HAP-1 (cell line): ENCODE measurements around the gene ABCC1.
"Not testable (repeated sequence)": the region's sequence is repeated elsewhere in the genome, so short reads cannot be mapped to it uniquely, and the experiment has no call there.

Experiments used
- DNase-seq, 2 experiments: peaks; one replicate each; pipeline ENCODE4 v3.0.0-alpha.2; 2016 to 2020; ENCODE audit warnings: low spot score in 2 of 2
- H3K27me3 ChIP-seq: fragments of 250-450 bp; sonication (Bioruptor Pico); 2 replicates; pipeline ENCODE4 v1.5.1; 2020; ENCODE audit warnings: low read depth, mild to moderate bottlenecking, moderate library complexity
- H3K36me3 ChIP-seq: fragments of 250-450 bp; sonication (Bioruptor Pico); replicated peaks from 2 replicates; pipeline ENCODE4 v1.5.1; 2020; ENCODE audit warnings: mild to moderate bottlenecking
- H3K4me1 ChIP-seq: fragments of 250-450 bp; sonication (Bioruptor Pico); 2 replicates; pipeline ENCODE4 v1.5.1; 2020; ENCODE audit warnings: mild to moderate bottlenecking
- H3K4me3 ChIP-seq: fragments of 250-450 bp; sonication (Bioruptor Pico); 2 replicates; pipeline ENCODE4 v1.5.1; 2020; ENCODE audit warnings: mild to moderate bottlenecking, moderate library complexity
- H3K9me3 ChIP-seq: fragments of 250-450 bp; sonication (Bioruptor Pico); 2 replicates; pipeline ENCODE4 v1.5.1; 2020; ENCODE audit warnings: mild to moderate bottlenecking, moderate library complexity
- in situ Hi-C: fragments of 300-500 bp; cut with MboI; formaldehyde crosslinking; loops from 3 replicates; pipeline ENCODE4 v1.14.3; 2020; ENCODE audit warnings: low sequenced_read_pairs, inconsistent platforms, mixed read lengths

Gene ABCC1

DNA sequence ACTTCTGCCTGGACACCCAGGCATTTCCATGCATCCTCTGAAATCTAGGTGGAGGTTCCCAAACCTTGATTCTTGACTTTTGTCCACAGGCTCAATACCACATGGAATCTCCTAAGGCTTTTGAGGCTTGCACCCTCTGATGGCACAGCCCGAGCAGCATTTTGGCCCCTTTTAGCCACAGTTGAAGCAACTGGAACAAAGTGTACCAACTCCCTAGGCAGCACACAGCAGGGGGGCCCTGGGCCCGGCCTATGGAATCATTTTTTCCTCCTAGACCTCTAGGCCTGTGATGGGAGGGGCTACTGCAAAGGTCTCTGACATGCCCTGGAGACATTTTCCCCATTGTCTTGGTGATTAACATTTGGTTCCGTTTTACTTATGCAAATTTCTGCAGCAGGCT lies 32.0 kb downstream of the ABCC1 start:
- no peaks in the 10 kb centered on the region for H3K27me3 ChIP-seq
- H3K4me3 ChIP-seq, result no peak overlapping the region
- peaks cover 16% of the 10 kb centered on the region; the same call in 1 of the 2 replicates for H3K36me3 ChIP-seq
- in situ Hi-C loops, result no loop called here
- H3K9me3 ChIP-seq, result peaks cover 41% of the 10 kb centered on the region
- no peak for DNase-seq
- no peaks in the 10 kb centered on the region for H3K4me1 ChIP-seq

DNA sequence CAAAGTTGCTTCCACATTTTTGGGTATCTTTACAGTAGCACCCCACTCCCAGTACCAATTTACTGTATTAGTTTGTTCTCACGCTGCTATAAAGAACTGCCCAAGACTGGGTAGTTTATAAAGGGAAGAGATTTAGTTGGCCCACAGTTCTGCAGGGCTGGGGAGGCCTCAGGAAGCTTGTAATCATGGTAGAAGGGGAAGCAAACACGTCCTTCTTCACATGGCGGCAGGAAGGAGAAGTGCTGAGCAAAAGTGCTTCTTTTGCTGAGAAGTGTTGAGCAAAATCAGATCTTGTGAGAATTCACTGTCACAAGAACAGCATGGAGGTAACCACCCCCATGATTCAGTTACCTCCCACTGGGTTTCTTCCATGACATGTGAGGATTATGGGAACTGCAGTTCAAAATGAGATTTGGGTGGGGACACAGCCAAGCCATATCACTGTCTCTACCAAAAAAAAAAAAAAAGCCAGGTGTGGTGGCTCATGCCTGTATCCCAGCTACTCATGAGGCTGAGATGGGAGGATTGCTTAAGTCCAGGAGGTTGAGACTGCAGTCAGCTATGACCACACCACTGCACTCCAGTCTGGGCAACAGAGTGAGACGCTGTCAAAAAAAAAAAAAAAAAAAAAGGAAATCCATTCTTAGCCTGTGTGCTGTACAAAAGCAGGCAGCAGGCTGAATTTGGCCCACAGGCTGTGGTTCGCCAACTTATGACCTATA lies 32.9 kb downstream of the ABCC1 start:
- H3K27me3 ChIP-seq, DNase-seq, H3K4me3 ChIP-seq, H3K4me1 ChIP-seq, in situ Hi-C loops: not testable (repeated sequence)
- Histone ChIP-seq H3K9me3 (peaks cover 36% of the 10 kb centered on the region), H3K36me3 (peaks cover 16% of the 10 kb centered on the region; the same call in 1 of the 2 replicates)

DNA sequence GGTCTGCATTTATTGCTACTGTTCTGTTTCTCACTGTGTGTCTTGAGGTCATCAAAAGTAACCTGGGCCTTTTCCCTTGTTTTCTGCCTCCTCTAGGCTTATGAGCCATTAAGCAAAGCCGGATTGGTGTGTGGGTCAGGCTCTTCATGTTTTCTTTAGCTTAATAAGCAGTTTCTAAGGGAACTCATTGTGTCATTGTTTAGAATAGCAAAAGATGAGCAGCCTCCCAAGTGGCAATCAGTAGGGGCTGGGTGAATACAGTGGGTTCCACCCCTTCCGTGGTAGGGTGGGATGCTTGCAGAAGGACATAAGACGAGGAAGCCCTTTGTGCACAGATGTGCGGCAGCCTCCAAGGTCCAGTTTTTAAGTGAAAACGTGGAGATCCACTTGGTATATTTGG lies 34.5 kb downstream of the ABCC1 start:
- peak in 1 of 2 experiments; percentile 18 for DNase-seq
- in situ Hi-C loops, result no loop called here

DNA sequence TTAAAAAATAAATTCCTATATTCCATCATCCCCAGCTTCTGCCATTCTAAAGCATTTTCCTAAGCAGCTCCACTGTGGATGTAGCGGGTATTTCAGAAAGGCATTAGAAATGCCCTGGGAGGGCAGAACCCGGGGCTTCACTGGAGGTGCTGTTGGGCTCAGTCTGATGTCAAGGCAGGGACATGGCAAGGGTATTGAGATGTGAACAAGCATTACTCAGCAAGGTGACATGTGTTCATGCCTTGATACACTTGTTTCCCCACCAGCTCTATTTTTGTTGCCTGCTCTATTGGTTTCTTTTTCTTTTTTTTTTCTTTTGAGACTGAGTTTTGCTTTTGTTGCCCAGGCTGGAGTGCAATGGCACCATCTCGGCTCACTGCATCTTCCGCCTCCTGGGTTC lies 35.7 kb downstream of the ABCC1 start:
- Histone ChIP-seq H3K36me3 (peaks cover 7% of the 10 kb centered on the region; the same call in 1 of the 2 replicates), H3K27me3 (no peaks in the 10 kb centered on the region), H3K9me3 (peaks cover 21% of the 10 kb centered on the region), H3K4me1 (no peaks in the 10 kb centered on the region), H3K4me3 (no peak overlapping the region)
- no peak for DNase-seq
- in situ Hi-C loops, result no loop called here

More for the DNA sequence above, 34.5 kb downstream of the ABCC1 start:
- Histone ChIP-seq H3K36me3 (peaks cover 7% of the 10 kb centered on the region; the same call in 1 of the 2 replicates), H3K27me3 (no peaks in the 10 kb centered on the region), H3K4me1 (no peaks in the 10 kb centered on the region), H3K4me3 (no peak overlapping the region), H3K9me3 (peaks cover 26% of the 10 kb centered on the region)

DNA sequence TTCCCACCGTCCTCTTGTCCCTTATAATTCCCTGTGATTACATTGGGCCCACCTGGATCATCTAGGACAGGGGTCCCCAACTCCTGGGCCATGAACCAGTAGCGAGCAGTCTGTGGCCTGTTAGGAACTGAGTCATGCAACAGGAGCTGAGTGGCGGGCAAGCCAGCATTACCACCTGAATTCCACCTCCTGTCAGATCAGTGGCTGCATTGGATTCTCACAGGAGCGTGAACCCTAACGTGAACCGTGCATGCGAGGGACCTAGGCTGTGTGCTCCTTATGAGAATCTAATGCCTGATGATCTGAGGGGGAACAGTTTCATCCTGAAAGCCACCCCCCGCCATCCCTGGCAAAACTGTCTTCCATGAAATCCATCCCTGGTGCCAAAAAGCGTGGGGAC lies 36.8 kb downstream of the ABCC1 start:
- Histone ChIP-seq H3K9me3 (peaks cover 11% of the 10 kb centered on the region), H3K36me3 (peaks cover 7% of the 10 kb centered on the region; the same call in 1 of the 2 replicates), H3K27me3 (no peaks in the 10 kb centered on the region), H3K4me1 (no peaks in the 10 kb centered on the region), H3K4me3 (no peak overlapping the region)
- in situ Hi-C loops, result no loop called here
- DNase-seq, result no peak

DNA sequence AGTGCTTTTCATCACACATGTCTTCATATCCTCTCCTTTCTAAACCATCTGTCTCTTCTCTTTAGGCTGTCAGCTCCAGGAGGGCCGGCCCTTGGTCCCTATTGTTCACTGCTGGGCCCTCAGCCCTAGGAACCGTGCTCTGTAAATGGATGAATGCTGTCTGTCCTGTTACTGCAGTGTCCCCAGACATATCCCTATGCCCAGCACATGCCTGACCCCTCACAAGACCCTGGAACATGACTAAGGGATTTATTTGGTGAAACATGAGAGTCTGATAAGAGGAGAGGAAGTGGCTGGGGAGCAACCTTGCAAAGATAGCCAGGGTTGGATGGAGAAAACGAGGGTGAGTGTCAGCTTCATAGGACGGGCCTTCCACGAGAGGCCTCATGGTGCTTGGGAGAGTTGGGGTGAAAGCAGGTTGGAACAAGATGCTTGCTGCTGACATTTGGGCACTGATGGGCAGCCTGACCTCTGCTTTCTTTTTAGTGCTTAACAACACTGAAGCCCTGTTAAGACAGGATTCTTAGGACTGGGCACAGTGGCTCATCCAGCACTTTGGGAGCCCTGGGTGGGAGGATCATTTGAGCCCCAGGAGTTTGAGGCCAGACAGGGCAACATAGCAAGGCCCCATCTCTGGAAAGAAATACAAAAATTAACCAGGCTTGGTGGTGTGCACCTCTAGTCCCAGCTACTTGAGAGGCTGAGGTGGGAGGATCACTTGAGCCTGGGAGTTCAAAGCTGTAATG lies 39.0 kb downstream of the ABCC1 start:
- no peaks in the 10 kb centered on the region for H3K4me1 ChIP-seq
- H3K27me3 ChIP-seq, result no peaks in the 10 kb centered on the region
- in situ Hi-C loops, result no loop called here
- no peak for DNase-seq
- H3K4me3 ChIP-seq, result no peak overlapping the region
- no peaks in the 10 kb centered on the region for H3K9me3 ChIP-seq
- no peaks in the 10 kb centered on the region for H3K36me3 ChIP-seq

DNA sequence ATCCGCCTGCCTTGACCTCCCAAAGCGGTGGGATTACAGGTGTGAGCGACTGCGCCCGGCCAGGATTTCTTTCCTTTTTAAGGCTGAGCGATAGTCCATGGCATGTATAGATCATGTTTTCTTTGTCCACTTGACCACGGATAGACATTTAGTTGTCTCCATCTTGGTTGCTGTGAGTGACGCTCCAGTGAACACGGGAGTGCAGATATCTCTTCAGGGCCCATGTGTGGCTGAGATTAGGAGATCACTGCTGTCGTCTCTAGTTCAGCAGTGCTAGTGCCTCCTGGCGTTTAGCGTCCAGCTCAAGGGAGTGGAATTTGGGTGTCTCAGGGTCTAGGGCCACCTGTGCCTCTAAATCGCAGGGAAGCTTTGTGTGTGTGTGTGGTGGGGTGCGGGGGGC lies 41.5 kb downstream of the ABCC1 start:
- no peaks in the 10 kb centered on the region for H3K9me3 ChIP-seq
- no peak for DNase-seq
- no peaks in the 10 kb centered on the region; the same call in 1 of the 2 replicates for H3K36me3 ChIP-seq
- no peaks in the 10 kb centered on the region for H3K27me3 ChIP-seq
- H3K4me1 ChIP-seq, result no peaks in the 10 kb centered on the region
- no peak overlapping the region for H3K4me3 ChIP-seq
- in situ Hi-C loops, result no loop called here

DNA sequence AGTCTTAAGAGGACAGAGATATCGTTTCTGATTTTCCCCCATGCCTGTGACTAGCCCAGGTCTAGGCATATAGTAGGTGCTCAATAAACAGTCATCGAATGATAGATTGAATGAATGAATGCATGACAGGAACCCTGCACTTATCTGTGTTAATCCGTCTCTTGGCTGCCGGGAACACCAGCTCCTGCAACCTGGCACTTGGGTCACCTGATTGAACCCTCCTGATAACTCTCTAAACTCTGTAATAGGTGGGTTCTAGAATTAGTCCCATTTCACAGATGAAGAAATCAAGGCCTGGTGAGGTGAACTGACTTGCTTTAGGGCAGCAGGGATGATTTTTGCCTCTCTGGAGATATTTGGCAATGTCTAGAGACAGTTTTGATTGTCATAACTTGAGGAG lies 43.7 kb downstream of the ABCC1 start:
- in situ Hi-C loops, result no loop called here

DNA sequence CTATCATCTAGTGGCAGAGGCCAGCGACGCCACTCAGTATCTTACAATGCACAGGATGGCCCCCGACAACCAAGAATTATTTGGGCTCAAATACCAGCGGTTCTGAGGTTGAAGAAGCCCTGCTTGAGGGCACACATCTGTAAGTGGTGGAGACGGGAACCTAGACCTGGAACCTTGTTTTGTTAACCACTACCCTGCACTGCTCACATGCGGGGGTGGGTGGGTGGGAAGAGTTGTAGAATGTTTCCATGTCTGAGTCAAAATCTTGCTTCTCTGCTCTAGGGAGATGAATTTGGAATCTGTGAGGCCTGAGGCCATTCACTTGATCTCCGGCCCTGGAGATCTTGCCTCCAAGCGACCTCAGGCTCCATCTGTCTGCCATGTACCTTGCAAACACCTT lies 44.1 kb downstream of the ABCC1 start:
- no peak for DNase-seq
- in situ Hi-C loops, result no loop called here
- Histone ChIP-seq H3K4me1 (no peaks in the 10 kb centered on the region), H3K36me3 (no peaks in the 10 kb centered on the region; the same call in 1 of the 2 replicates), H3K9me3 (no peaks in the 10 kb centered on the region), H3K27me3 (no peaks in the 10 kb centered on the region), H3K4me3 (no peak overlapping the region)

More for the DNA sequence above, 43.7 kb downstream of the ABCC1 start:
- H3K27me3 ChIP-seq, result no peaks in the 10 kb centered on the region
- no peaks in the 10 kb centered on the region for H3K9me3 ChIP-seq
- no peak for DNase-seq
- no peak overlapping the region for H3K4me3 ChIP-seq
- H3K4me1 ChIP-seq, result no peaks in the 10 kb centered on the region
- no peaks in the 10 kb centered on the region; the same call in 1 of the 2 replicates for H3K36me3 ChIP-seq

DNA sequence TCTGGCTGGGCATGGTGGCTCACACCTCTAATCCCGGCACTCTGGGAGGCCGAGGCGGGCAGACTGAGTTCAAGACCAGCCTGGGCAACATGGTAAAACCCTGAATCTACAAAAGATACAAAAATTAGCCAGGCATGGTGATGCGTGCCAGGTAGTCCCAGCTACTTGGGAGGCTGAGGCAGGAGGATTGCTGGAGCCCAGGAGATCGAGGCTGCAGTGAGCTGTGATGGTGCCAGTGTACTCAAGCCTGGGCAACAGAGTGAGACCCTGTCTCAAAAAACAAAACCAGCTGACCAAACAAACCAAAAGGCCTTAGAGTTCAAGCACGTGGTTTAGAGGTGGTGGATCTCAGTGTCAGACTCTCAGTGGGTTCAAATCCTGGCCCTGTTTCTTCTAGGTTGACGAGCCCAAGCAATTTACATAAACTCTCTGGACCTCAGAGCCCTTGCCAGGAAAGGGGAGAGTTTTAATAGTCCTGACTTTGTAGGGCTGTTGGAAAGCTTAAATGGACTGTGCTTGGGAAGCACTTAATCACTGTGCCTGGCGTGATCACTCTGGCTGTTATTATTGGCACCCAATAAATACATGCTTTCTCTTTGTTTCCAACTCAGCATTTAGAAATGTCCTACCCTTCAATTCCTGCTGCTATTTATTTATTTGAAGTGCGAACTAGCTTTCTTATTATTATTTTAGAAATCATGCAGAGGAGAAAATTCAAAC lies 44.7 kb downstream of the ABCC1 start:
- DNase-seq, result no peak
- Histone ChIP-seq H3K36me3 (no peaks in the 10 kb centered on the region; the same call in 1 of the 2 replicates), H3K4me3 (no peak overlapping the region), H3K9me3 (no peaks in the 10 kb centered on the region), H3K4me1 (no peaks in the 10 kb centered on the region), H3K27me3 (no peaks in the 10 kb centered on the region)
- in situ Hi-C loops, result no loop called here

DNA sequence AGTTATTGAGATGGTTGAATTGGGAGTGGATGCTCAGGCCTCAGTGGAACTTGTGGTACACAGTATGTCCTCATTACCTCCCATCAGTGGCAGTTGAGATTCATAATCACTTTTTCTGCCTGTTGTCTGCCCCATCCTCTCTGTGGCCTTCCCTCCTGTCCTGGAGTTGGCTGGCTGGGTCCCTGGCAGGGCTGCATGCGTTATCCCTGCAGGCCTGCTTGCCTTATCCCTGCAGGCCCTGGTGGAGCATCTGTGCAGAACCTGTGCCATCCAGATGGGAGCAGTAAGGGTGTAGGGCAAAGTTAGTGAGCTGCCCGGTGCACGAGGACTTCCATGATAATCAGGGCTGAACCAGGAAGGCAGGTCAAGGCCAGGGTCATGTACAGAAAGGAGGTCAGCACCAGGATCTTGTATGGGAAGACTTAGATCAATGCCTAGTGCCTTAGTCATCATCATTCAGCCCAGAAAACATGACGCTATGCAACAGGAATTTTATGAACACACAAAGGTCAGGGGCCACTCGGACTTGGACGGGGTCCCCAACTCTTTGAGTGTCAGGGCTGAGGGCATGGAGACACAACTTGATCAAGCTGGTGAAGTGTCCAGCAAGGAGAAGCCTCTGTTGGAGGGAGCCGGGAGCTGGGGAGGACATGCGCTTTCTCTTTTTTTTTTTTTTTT lies 47.2 kb downstream of the ABCC1 start:
- DNase-seq, result no peak
- Histone ChIP-seq H3K36me3 (no peaks in the 10 kb centered on the region; the same call in 1 of the 2 replicates), H3K4me1 (no peaks in the 10 kb centered on the region), H3K4me3 (no peak overlapping the region), H3K27me3 (no peaks in the 10 kb centered on the region), H3K9me3 (no peaks in the 10 kb centered on the region)
- in situ Hi-C loops, result no loop called here

DNA sequence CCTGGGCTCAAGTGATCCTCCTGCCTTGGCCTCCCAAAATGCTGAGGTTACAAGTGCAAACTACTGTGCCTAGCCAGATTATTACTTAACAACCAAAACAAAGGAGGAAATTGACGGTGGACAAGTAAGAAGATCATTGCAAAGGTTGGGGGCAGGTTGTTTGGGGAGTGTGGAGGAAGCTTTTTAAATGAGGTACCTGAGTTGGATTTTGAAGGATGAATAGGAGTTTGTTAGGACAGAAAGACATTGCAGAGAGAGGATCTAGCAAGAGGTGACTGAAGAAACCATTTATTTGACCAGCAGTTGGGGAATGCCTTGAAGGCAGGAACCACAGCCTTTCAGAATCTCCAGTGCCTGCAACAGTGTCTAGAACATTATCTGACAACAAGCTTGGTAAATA lies 51.3 kb downstream of the ABCC1 start:
- Histone ChIP-seq H3K27me3 (no peaks in the 10 kb centered on the region), H3K36me3 (no peaks in the 10 kb centered on the region), H3K4me1 (no peaks in the 10 kb centered on the region), H3K4me3 (no peak overlapping the region), H3K9me3 (no peaks in the 10 kb centered on the region)
- in situ Hi-C loops, result no loop called here
- no peak for DNase-seq

DNA sequence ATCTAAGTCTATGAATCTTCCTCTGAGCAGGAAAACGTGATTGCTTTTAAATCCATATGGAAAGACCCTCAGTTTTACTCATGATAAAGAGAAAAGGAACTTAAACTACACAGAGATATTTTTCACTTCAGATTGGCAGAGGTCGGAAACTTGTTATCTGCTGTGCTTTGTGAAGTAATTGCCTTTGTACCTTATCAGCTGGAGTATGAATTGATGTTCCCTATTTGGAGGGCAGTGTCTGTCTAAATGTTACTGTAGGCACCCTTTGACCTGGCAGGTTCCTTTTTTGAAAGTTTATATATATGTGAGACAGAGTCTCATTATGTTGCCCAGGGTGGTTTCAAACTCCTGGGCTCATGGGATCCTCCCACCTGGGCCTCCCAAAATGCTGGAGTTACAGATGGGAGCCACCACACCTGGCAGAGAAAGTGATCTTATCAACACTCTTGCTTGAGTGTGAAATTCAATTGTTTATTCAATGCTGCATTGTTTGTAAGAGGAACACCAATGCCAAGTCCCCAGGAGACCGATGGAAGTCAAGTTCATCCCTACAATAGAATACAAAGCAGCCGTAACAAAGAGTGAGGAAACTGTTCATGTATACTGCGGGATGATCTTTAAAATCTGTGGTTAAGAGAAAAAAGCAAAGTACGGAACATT lies 52.3 kb downstream of the ABCC1 start:
- Histone ChIP-seq H3K4me3 (no peak overlapping the region), H3K9me3 (no peaks in the 10 kb centered on the region), H3K27me3 (no peaks in the 10 kb centered on the region), H3K36me3 (no peaks in the 10 kb centered on the region), H3K4me1 (no peaks in the 10 kb centered on the region)
- in situ Hi-C loops, result no loop called here
- DNase-seq, result no peak
